Caco-2 (cell line): Measurements from ENCODE around the gene LDLRAD3. TPM values are rescaled to one million over a fixed set of nuclear protein-coding genes. Genes with fewer than 3 reads are reported as not detected.

Experiments used
- BruUV-seq: library from RNA; stranded (reverse); fragments of 400-500 nt; replicated peaks from 2 replicates; lab custom pipeline; 2021; lab: Mats Ljungman, UMichigan
- CTCF ChIA-PET: fragments of 300-600 bp; sonication (Branson Sonifier 250); formaldehyde crosslinking; loops from one replicate; lab custom pipeline; 2022; ENCODE audit warnings: antibody characterized with exemption; lab: Charles Lee
- POLR2A ChIA-PET: fragments of 300-600 bp; sonication (Branson Sonifier 250); formaldehyde crosslinking; loops from one replicate; lab custom pipeline; 2022; ENCODE audit warnings: antibody characterized with exemption; lab: Charles Lee
- DNase-seq, 2 experiments: peaks; one replicate each; pipeline versions ENCODE4 v3.0.0 to v3.0.0-alpha.2; 2020 to 2022
- H3K27me3 ChIP-seq: replicated peaks from 2 replicates; pipeline ENCODE4 v1.6.0; 2011; ENCODE audit warnings: low read length; ENCODE audit not compliant: control insufficient read depth, insufficient read depth
- H3K36me3 ChIP-seq: 2 replicates; pipeline ENCODE4 v1.5.1; 2011; ENCODE audit warnings: low read length; ENCODE audit not compliant: control insufficient read depth, insufficient read depth
- H3K4me1 ChIP-seq: fragments of 250-450 bp; sonication (Bioruptor Pico); 2 replicates; pipeline ENCODE4 v1.5.1; 2020; ENCODE audit warnings: mild to moderate bottlenecking
- H3K4me3 ChIP-seq: 2 replicates; pipeline ENCODE4 v1.5.1; 2011; ENCODE audit warnings: low read depth, mild to moderate bottlenecking, control low read depth, low read length
- H3K9me3 ChIP-seq: fragments of 250-450 bp; sonication (Bioruptor Pico); 2 replicates; pipeline ENCODE4 v1.5.1; 2020; ENCODE audit warnings: mild to moderate bottlenecking, moderate library complexity
- H3K27ac Mint-ChIP-seq: one replicate; pipeline ENCODE4 v1.8.0; 2022; ENCODE audit warnings: mixed read lengths; ENCODE audit not compliant: unreplicated experiment
- H3K27me3 Mint-ChIP-seq: one replicate; pipeline ENCODE4 v1.8.0; 2022; ENCODE audit warnings: mixed read lengths; ENCODE audit not compliant: insufficient read depth, unreplicated experiment
- H3K36me3 Mint-ChIP-seq: one replicate; pipeline ENCODE4 v1.8.0; 2022; ENCODE audit warnings: mild to moderate bottlenecking, mixed read lengths; ENCODE audit not compliant: insufficient read depth, unreplicated experiment
- H3K4me1 Mint-ChIP-seq: one replicate; pipeline ENCODE4 v1.8.0; 2022; ENCODE audit warnings: low read depth, mixed read lengths; ENCODE audit not compliant: unreplicated experiment
- H3K4me3 Mint-ChIP-seq: one replicate; pipeline ENCODE4 v1.8.0; 2022; ENCODE audit warnings: mild to moderate bottlenecking, moderate library complexity, mixed read lengths; ENCODE audit not compliant: unreplicated experiment
- H3K9me3 Mint-ChIP-seq: one replicate; pipeline ENCODE4 v1.8.0; 2022; ENCODE audit warnings: mixed read lengths; ENCODE audit not compliant: unreplicated experiment
- intact Hi-C: fragments of 100-400 bp; cut with micrococcal nuclease; formaldehyde crosslinking; loops from one replicate; pipeline ENCODE4 v1.10.0; 2022; ENCODE audit not compliant: unreplicated experiment
- total RNA-seq: library from RNA; stranded (reverse); gene quantifications from 2 replicates; pipeline ENCODE4 v1.2.3, GENCODE V29; 2022
- TF ChIP-seq, protein P1 (sequence below), 2 experiments: fragments of 200-600 bp in 1 of 2; IDR thresholded peaks; 1 replicate in 1 of 2; 2 replicates in 1 of 2; pipeline versions ENCODE4 v1.5.1 to v1.8.0; 2011 to 2022; ENCODE audit warnings: antibody characterized with exemption in 1 of 2, control low read depth in 1 of 2, inconsistent platforms in 1 of 2, low read depth in 1 of 2, low read length in 1 of 2, mild to moderate bottlenecking in 1 of 2, moderate library complexity in 1 of 2; ENCODE audit not compliant: insufficient read depth in 1 of 2, severe bottlenecking in 1 of 2, unreplicated experiment in 1 of 2

The LDLRAD3 gene
- total RNA-seq, 1 experiment from 2014 or later: 9.9 TPM

DNA sequence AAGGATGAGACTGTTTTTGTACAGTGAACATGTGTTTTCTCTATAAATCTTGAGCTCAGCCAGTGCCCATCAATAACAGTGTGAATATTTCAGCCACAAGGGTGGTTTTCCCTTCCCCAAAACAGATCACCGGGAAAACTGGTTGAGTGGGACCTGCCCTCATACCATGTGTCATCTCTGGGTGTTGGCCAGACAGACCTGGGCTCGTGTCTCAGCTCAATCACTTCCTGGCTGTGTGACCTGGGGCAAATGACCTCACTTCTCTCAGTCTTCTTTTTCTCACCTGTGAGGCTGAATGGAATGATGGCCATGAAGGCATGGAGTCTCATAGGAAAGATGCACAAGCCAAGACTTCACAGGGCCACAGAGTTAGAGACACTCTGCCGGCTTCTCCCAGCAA, 270.6 kb downstream of the LDLRAD3 start:
- Histone ChIP-seq H3K4me1 (peaks cover 16% of the 10 kb centered on the region; the same call in 1 of the 2 replicates), H3K36me3 (no peaks in the 10 kb centered on the region), H3K4me3 (no peak overlapping the region), H3K27me3 (no peaks in the 10 kb centered on the region), H3K9me3 (no peaks in the 10 kb centered on the region)
- H3K27ac Mint-ChIP-seq: no peak overlapping the region
- H3K36me3 Mint-ChIP-seq: no peaks in the 10 kb centered on the region
- no TSS peak for BruUV-seq
- H3K4me1 Mint-ChIP-seq: peaks cover 19% of the 10 kb centered on the region
- H3K9me3 Mint-ChIP-seq: no peaks in the 10 kb centered on the region
- H3K27me3 Mint-ChIP-seq: no peaks in the 10 kb centered on the region
- CTCF ChIA-PET: no interaction called here
- DNase-seq: no peak
- no peak overlapping the region for H3K4me3 Mint-ChIP-seq
- TF ChIP-seq, protein P1, sequence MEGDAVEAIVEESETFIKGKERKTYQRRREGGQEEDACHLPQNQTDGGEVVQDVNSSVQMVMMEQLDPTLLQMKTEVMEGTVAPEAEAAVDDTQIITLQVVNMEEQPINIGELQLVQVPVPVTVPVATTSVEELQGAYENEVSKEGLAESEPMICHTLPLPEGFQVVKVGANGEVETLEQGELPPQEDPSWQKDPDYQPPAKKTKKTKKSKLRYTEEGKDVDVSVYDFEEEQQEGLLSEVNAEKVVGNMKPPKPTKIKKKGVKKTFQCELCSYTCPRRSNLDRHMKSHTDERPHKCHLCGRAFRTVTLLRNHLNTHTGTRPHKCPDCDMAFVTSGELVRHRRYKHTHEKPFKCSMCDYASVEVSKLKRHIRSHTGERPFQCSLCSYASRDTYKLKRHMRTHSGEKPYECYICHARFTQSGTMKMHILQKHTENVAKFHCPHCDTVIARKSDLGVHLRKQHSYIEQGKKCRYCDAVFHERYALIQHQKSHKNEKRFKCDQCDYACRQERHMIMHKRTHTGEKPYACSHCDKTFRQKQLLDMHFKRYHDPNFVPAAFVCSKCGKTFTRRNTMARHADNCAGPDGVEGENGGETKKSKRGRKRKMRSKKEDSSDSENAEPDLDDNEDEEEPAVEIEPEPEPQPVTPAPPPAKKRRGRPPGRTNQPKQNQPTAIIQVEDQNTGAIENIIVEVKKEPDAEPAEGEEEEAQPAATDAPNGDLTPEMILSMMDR (IDR thresholded peaks at IDR 0.05; ENCODE audit: insufficient read depth in 1 of 2, low read depth in 1 of 2, low read length in 1 of 2, severe bottlenecking in 1 of 2, unreplicated experiment in 1 of 2): no peak
- intact Hi-C loops: no loop called here
- POLR2A ChIA-PET: no interaction called here

DNA sequence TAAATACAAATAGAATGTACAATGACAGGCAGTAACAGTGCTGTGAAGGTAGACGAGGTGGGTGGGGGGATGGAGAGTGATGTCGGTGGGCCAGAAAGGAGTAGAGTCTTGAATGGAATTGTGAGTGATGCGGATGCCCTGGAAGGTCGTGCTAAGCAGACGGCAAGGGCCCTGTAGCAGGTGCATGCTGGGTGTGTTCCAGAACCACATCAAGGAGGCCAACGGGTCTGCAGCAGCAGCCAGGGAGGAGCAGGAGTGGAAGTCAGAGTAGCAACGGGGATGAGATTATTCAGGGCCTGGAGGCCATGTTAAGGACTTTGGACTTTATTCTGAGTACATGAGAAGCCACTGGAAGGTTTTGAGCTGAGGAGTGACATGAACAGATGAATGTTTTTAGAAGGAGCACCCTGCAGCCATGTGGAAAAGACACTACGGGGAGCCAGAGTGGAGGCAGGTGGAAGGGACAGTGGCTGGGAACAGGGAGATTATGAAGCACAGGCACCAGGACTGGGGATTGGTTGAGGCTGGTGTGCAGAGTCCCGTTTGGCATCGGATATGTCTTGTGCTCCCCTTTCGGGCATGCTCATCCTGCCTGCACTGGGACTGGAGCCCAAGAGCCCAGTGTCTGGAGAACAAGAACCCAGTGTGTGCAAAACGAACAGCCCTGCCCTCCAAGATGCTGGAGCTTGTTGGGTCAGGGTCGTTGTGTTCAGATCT, 271.3 kb downstream of the LDLRAD3 start:
- intact Hi-C loops: no loop called here
- no peaks in the 10 kb centered on the region for H3K27me3 ChIP-seq
- peaks cover 16% of the 10 kb centered on the region; the same call in 1 of the 2 replicates for H3K4me1 ChIP-seq
- TF ChIP-seq, protein P1 (IDR thresholded peaks at IDR 0.05; ENCODE audit: insufficient read depth in 1 of 2, low read depth in 1 of 2, low read length in 1 of 2, severe bottlenecking in 1 of 2, unreplicated experiment in 1 of 2): no peak
- H3K36me3 ChIP-seq: no peaks in the 10 kb centered on the region
- ChIA-PET CTCF (no interaction called here), POLR2A (no interaction called here)
- no TSS peak for BruUV-seq
- Mint-ChIP-seq H3K27me3 (no peaks in the 10 kb centered on the region), H3K36me3 (no peaks in the 10 kb centered on the region), H3K27ac (no peak overlapping the region), H3K4me1 (peaks cover 19% of the 10 kb centered on the region), H3K9me3 (no peaks in the 10 kb centered on the region), H3K4me3 (no peak overlapping the region)
- H3K9me3 ChIP-seq: no peaks in the 10 kb centered on the region
- H3K4me3 ChIP-seq: no peak overlapping the region
- no peak for DNase-seq

GRCh38 chr11:36215693-36216060, 271.8 kb downstream of the LDLRAD3 start:
- Histone ChIP-seq H3K9me3 (no peaks in the 10 kb centered on the region), H3K4me1 (peaks cover 16% of the 10 kb centered on the region; the same call in 1 of the 2 replicates), H3K27me3 (no peaks in the 10 kb centered on the region), H3K36me3 (no peaks in the 10 kb centered on the region), H3K4me3 (no peak overlapping the region)
- H3K27ac Mint-ChIP-seq: no peak overlapping the region
- H3K4me1 Mint-ChIP-seq: peaks cover 19% of the 10 kb centered on the region
- ChIA-PET POLR2A (no interaction called here), CTCF (no interaction called here)
- BruUV-seq: no TSS peak
- H3K36me3 Mint-ChIP-seq: no peaks in the 10 kb centered on the region
- DNase-seq: no peak
- H3K4me3 Mint-ChIP-seq: no peak overlapping the region
- TF ChIP-seq, protein P1 (IDR thresholded peaks at IDR 0.05; ENCODE audit: insufficient read depth in 1 of 2, low read depth in 1 of 2, low read length in 1 of 2, severe bottlenecking in 1 of 2, unreplicated experiment in 1 of 2): no peak
- no peaks in the 10 kb centered on the region for H3K9me3 Mint-ChIP-seq
- intact Hi-C loops: no loop called here
- no peaks in the 10 kb centered on the region for H3K27me3 Mint-ChIP-seq
